ENCODE measurements around the gene NEK5. TPM values are rescaled to one million over a fixed set of nuclear protein-coding genes. Genes with fewer than 3 reads are reported as not detected.
"Not testable (repeated sequence)": the region's sequence is repeated elsewhere in the genome, so short reads cannot be mapped to it uniquely, and the experiment has no call there.

Gene NEK5
- total RNA-seq, 2 donors from 2014 or later = 1.4 to 1.8 TPM

DNA sequence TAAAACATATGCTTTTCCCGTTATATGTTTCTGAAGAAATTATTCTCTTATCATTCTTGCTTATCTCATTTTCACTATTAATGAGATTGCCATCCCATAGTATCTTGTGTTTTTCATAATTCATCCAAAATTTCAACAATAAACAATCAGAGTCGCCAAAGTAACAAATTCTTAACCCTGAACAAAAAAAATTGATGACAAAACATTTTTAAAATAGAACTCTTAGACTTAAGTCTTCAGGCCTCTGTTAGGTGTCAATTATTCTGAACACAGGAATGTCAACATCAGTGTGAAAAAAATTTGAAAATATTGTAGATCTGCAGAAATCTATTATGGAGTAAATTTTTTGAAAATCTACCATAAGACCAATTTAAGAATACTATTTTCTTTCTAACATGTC lies 37.4 kb downstream of the NEK5 start:
- H3K4me3 Mint-ChIP-seq = no peak overlapping the region
- no peak overlapping the region for H3K9ac ChIP-seq (ENCODE audit: extremely low read depth, low read length, poor library complexity, severe bottlenecking)
- H3K4me1 Mint-ChIP-seq = no peaks in the 10 kb centered on the region
- no peak for DNase-seq
- H3K27me3 Mint-ChIP-seq (ENCODE audit: insufficient read depth) = peaks cover 34% of the 10 kb centered on the region
- peaks cover 9% of the 10 kb centered on the region for H3K9me3 Mint-ChIP-seq
- H3K36me3 Mint-ChIP-seq (ENCODE audit: low read depth) = no peaks in the 10 kb centered on the region
- TF ChIP-seq, protein P1, sequence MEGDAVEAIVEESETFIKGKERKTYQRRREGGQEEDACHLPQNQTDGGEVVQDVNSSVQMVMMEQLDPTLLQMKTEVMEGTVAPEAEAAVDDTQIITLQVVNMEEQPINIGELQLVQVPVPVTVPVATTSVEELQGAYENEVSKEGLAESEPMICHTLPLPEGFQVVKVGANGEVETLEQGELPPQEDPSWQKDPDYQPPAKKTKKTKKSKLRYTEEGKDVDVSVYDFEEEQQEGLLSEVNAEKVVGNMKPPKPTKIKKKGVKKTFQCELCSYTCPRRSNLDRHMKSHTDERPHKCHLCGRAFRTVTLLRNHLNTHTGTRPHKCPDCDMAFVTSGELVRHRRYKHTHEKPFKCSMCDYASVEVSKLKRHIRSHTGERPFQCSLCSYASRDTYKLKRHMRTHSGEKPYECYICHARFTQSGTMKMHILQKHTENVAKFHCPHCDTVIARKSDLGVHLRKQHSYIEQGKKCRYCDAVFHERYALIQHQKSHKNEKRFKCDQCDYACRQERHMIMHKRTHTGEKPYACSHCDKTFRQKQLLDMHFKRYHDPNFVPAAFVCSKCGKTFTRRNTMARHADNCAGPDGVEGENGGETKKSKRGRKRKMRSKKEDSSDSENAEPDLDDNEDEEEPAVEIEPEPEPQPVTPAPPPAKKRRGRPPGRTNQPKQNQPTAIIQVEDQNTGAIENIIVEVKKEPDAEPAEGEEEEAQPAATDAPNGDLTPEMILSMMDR (conservative IDR thresholded peaks at IDR 0.05) = no peak
- H3K9me3 ChIP-seq (ENCODE audit: control insufficient read depth, low read length) = peaks cover 7% of the 10 kb centered on the region
- WGBS, 2 experiments (ENCODE audit: insufficient coverage in 1 of 2, insufficient read length in 1 of 2) = 94 to 100% methylated on average over 2 of the region's 2 CpGs
- no peaks in the 10 kb centered on the region for H3K36me3 ChIP-seq (ENCODE audit: control insufficient read depth, insufficient read depth, low read length)
- no peaks in the 10 kb centered on the region for H3K4me1 ChIP-seq (ENCODE audit: control insufficient read depth, insufficient read depth, low read length)
- no peak overlapping the region for H3K4me3 ChIP-seq (ENCODE audit: low read length)
- peaks cover 8% of the 10 kb centered on the region for H3K27me3 ChIP-seq (ENCODE audit: control insufficient read depth, insufficient read depth, low read length, poor library complexity, severe bottlenecking)
- H3K27ac ChIP-seq (ENCODE audit: low read depth, low read length) = no peak overlapping the region
- no peak overlapping the region for H3K27ac Mint-ChIP-seq

DNA sequence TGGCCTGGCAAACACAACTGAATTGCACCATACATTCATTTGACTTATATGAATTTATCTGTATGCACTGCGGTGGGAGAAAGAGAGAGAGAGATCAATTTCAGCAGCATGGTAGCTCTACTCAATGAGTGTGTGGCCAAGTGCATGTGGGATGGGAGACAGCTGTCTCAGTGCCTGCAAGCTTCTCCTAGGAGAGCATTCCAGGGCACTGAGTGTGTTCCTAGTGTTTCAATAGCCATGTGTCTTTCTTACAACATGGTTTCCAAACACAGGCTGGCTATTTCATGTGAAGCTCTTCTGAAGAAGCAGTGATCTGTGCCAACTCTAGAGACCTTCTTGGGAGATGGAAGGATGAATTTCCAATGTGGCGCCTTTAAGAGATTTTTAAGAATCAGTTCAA lies 43.5 kb downstream of the NEK5 start:
- peaks cover 13% of the 10 kb centered on the region for H3K27me3 ChIP-seq (ENCODE audit: control insufficient read depth, insufficient read depth, low read length, poor library complexity, severe bottlenecking)
- H3K9ac ChIP-seq (ENCODE audit: extremely low read depth, low read length, poor library complexity, severe bottlenecking) = no peak overlapping the region
- H3K9me3 Mint-ChIP-seq = no peaks in the 10 kb centered on the region
- no peak for DNase-seq
- 95% methylated on average over 2 of the region's 2 CpGs; no CpG with 5 or more reads in 1 of the 2 experiments for WGBS, 2 experiments (ENCODE audit: insufficient coverage in 1 of 2, insufficient read length in 1 of 2)
- H3K4me3 Mint-ChIP-seq = no peak overlapping the region
- H3K4me3 ChIP-seq (ENCODE audit: low read length) = no peak overlapping the region
- no peaks in the 10 kb centered on the region for H3K36me3 ChIP-seq (ENCODE audit: control insufficient read depth, insufficient read depth, low read length)
- TF ChIP-seq, protein P1 (conservative IDR thresholded peaks at IDR 0.05) = no peak
- H3K36me3 Mint-ChIP-seq (ENCODE audit: low read depth) = no peaks in the 10 kb centered on the region
- H3K9me3 ChIP-seq (ENCODE audit: control insufficient read depth, low read length) = no peaks in the 10 kb centered on the region
- H3K27ac Mint-ChIP-seq = no peak overlapping the region
- H3K4me1 ChIP-seq (ENCODE audit: control insufficient read depth, insufficient read depth, low read length) = no peaks in the 10 kb centered on the region
- no peak overlapping the region for H3K27ac ChIP-seq (ENCODE audit: low read depth, low read length)
- H3K4me1 Mint-ChIP-seq = no peaks in the 10 kb centered on the region
- peaks cover 20% of the 10 kb centered on the region for H3K27me3 Mint-ChIP-seq (ENCODE audit: insufficient read depth)

DNA sequence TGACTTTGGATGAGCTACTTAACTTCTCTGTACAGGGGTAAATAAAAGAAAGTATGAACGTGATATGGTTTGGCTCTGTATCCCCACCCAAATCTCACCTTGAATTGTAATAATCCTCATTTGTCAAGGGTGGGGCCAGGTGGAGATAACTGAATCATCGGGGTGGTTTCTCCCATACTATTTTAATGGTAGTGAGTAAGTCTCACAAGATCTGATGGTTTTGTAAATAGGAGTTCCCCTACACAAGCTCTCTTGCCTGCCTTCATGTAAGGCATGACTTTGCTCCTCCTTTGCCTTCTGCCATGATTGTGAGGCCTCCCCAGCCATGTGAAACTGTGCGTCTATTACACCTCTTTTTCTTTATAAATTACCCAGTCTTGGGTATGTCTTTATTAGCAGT lies 43.9 kb downstream of the NEK5 start:
- H3K36me3 Mint-ChIP-seq (ENCODE audit: low read depth); H3K4me3 ChIP-seq (ENCODE audit: low read length); H3K27ac ChIP-seq (ENCODE audit: low read depth, low read length); H3K4me1 ChIP-seq (ENCODE audit: control insufficient read depth, insufficient read depth, low read length); H3K9me3 ChIP-seq (ENCODE audit: control insufficient read depth, low read length); DNase-seq; H3K9ac ChIP-seq (ENCODE audit: extremely low read depth, low read length, poor library complexity, severe bottlenecking); H3K4me1 Mint-ChIP-seq; H3K4me3 Mint-ChIP-seq; H3K27ac Mint-ChIP-seq; H3K9me3 Mint-ChIP-seq; H3K36me3 ChIP-seq (ENCODE audit: control insufficient read depth, insufficient read depth, low read length): not testable (repeated sequence)
- H3K27me3 ChIP-seq (ENCODE audit: control insufficient read depth, insufficient read depth, low read length, poor library complexity, severe bottlenecking) = peaks cover 13% of the 10 kb centered on the region
- 92% methylated on average over 2 of the region's 3 CpGs; no CpG with 5 or more reads in 1 of the 2 experiments for WGBS, 2 experiments (ENCODE audit: insufficient coverage in 1 of 2, insufficient read length in 1 of 2)
- peaks cover 17% of the 10 kb centered on the region for H3K27me3 Mint-ChIP-seq (ENCODE audit: insufficient read depth)

DNA sequence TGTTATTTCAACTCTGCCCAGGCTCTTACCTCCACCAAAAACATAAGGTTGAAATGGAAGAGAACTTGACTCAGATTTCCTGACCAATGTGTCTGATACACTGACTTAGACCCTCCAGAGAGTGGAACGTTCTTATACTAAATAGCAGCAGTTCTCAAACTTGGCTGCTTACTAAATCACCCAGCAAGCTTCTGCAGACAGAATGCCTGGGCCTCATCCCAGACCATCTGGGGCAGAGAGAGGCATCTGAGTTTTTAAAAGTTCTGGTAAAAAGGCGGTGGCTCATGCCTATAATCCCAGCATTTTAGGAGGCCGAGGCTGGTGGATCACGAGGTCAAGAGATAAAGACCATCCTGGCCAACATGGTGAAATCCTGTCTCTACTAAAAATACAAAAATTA lies 46.3 kb downstream of the NEK5 start:
- Mint-ChIP-seq H3K27me3 (ENCODE audit: insufficient read depth) (peaks cover 2% of the 10 kb centered on the region), H3K4me3 (no peak overlapping the region), H3K9me3 (peaks cover 9% of the 10 kb centered on the region), H3K36me3 (ENCODE audit: low read depth) (no peaks in the 10 kb centered on the region), H3K27ac (no peak overlapping the region), H3K4me1 (no peaks in the 10 kb centered on the region)
- H3K27me3 ChIP-seq (ENCODE audit: control insufficient read depth, insufficient read depth, low read length, poor library complexity, severe bottlenecking) = peaks cover 13% of the 10 kb centered on the region
- H3K9me3 ChIP-seq (ENCODE audit: control insufficient read depth, low read length) = no peaks in the 10 kb centered on the region
- H3K36me3 ChIP-seq (ENCODE audit: control insufficient read depth, insufficient read depth, low read length) = no peaks in the 10 kb centered on the region
- TF ChIP-seq, protein P1 (conservative IDR thresholded peaks at IDR 0.05) = no peak
- H3K9ac ChIP-seq (ENCODE audit: extremely low read depth, low read length, poor library complexity, severe bottlenecking) = no peak overlapping the region
- H3K4me3 ChIP-seq (ENCODE audit: low read length) = no peak overlapping the region
- DNase-seq = no peak
- WGBS, 2 experiments (ENCODE audit: insufficient coverage in 1 of 2, insufficient read length in 1 of 2) = 93 to 98% methylated on average over 4 of the region's 4 CpGs
- H3K4me1 ChIP-seq (ENCODE audit: control insufficient read depth, insufficient read depth, low read length) = no peaks in the 10 kb centered on the region
- H3K27ac ChIP-seq (ENCODE audit: low read depth, low read length) = no peak overlapping the region

DNA sequence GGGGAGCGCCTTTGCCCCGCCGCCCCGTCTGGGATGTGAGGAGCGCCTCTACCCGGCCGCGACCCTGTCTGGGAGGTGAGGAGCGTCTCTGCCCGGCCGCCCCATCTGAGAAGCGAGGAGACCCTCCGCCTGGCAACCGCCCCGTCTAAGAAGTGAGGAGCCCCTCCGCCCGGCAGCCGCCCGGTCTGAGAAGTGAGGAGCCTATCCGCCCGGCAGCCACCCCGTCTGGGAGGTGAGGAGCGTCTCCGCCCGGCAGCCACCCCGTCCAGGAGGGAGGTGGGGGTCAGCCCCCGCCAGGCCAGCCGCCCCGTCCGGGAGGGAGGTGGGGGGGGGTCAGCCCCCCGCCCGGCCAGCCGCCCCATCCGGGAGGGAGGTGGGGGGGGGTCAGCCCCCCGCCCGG lies 49.0 kb downstream of the NEK5 start:
- H3K4me3 Mint-ChIP-seq; DNase-seq; H3K27ac ChIP-seq (ENCODE audit: low read depth, low read length); H3K9me3 ChIP-seq (ENCODE audit: control insufficient read depth, low read length); H3K27me3 ChIP-seq (ENCODE audit: control insufficient read depth, insufficient read depth, low read length, poor library complexity, severe bottlenecking); H3K4me3 ChIP-seq (ENCODE audit: low read length); H3K4me1 Mint-ChIP-seq; H3K27me3 Mint-ChIP-seq (ENCODE audit: insufficient read depth); H3K9ac ChIP-seq (ENCODE audit: extremely low read depth, low read length, poor library complexity, severe bottlenecking); H3K4me1 ChIP-seq (ENCODE audit: control insufficient read depth, insufficient read depth, low read length); H3K27ac Mint-ChIP-seq; H3K9me3 Mint-ChIP-seq; H3K36me3 ChIP-seq (ENCODE audit: control insufficient read depth, insufficient read depth, low read length); H3K36me3 Mint-ChIP-seq (ENCODE audit: low read depth): not testable (repeated sequence)
- 94 to 100% methylated on average over 1 to 21 of the region's 36 CpGs for WGBS, 2 experiments (ENCODE audit: insufficient coverage in 1 of 2, insufficient read length in 1 of 2)
